PC-9 (cell line): ENCODE measurements around the gene SLC48A1. TPM values are rescaled to one million over a fixed set of nuclear protein-coding genes. Genes with fewer than 3 reads are reported as not detected.

Experiments used
- BruUV-seq: library from RNA; stranded (reverse); fragments of 400-500 nt; replicated peaks from 2 replicates; lab custom pipeline; 2021; lab: Mats Ljungman, UMichigan
- CTCF ChIA-PET: fragments of 300-600 bp; sonication (Branson Sonifier 250); formaldehyde crosslinking; loops from one replicate; lab custom pipeline; 2022; ENCODE audit warnings: antibody characterized with exemption; lab: Charles Lee
- POLR2A ChIA-PET: fragments of 300-600 bp; sonication (Branson Sonifier 250); formaldehyde crosslinking; loops from one replicate; lab custom pipeline; 2022; ENCODE audit warnings: antibody characterized with exemption; ENCODE audit not compliant: unreplicated experiment; lab: Charles Lee
- DNase-seq, 2 experiments: peaks; one replicate each; pipeline versions ENCODE4 v3.0.0 to v3.0.0-alpha.2; 2015 to 2022; ENCODE audit warnings: mixed read lengths in 1 of 2
- H2AFZ ChIP-seq: fragments of 200-600 bp; sonication (generic); 2 replicates; pipeline ENCODE4 v1.8.1; 2017; ENCODE audit warnings: antibody characterized with exemption
- H3F3A ChIP-seq: fragments of 200-600 bp; sonication (generic); 2 replicates; pipeline ENCODE4 v1.8.1; 2017; ENCODE audit warnings: antibody characterized with exemption, mild to moderate bottlenecking, low read depth; ENCODE audit not compliant: insufficient read depth
- H3K27ac ChIP-seq: fragments of 200-600 bp; sonication (generic); 2 replicates; pipeline ENCODE4 v1.6.1; 2016; ENCODE audit warnings: mixed run types
- H3K27me3 ChIP-seq: fragments of 200-600 bp; sonication (generic); 2 replicates; pipeline ENCODE4 v1.6.1; 2016; ENCODE audit warnings: low read depth, mixed run types; ENCODE audit not compliant: insufficient read depth
- H3K36me3 ChIP-seq: fragments of 200-600 bp; sonication (generic); 2 replicates; pipeline ENCODE4 v1.6.1; 2016; ENCODE audit warnings: low read depth, mixed run types
- H3K4me1 ChIP-seq: fragments of 200-600 bp; sonication (generic); replicated peaks from 2 replicates; pipeline ENCODE4 v1.6.1; 2016; ENCODE audit warnings: mixed run types; ENCODE audit not compliant: insufficient read depth
- H3K4me2 ChIP-seq: fragments of 200-600 bp; sonication (generic); 2 replicates; pipeline ENCODE4 v1.6.1; 2017; ENCODE audit warnings: mixed run types
- H3K4me3 ChIP-seq: fragments of 200-600 bp; sonication (generic); 2 replicates; pipeline ENCODE4 v1.6.1; 2016; ENCODE audit warnings: mixed run types
- H3K79me2 ChIP-seq: fragments of 200-600 bp; sonication (generic); 2 replicates; pipeline ENCODE4 v1.6.1; 2017; ENCODE audit warnings: low read depth, mixed run types
- H3K9me2 ChIP-seq: fragments of 200-600 bp; sonication (generic); 2 replicates; pipeline ENCODE4 v1.8.1; 2017; ENCODE audit warnings: mild to moderate bottlenecking; ENCODE audit not compliant: insufficient read depth
- H3K9me3 ChIP-seq: fragments of 200-600 bp; sonication (generic); 2 replicates; pipeline ENCODE4 v1.8.1; 2016; ENCODE audit warnings: low read depth; ENCODE audit not compliant: insufficient read depth
- H4K20me1 ChIP-seq: fragments of 200-600 bp; sonication (generic); 2 replicates; pipeline ENCODE4 v1.8.1; 2017; ENCODE audit not compliant: insufficient read depth
- CTCF ChIP-seq: fragments of 200-600 bp; sonication (generic); conservative IDR thresholded peaks from 2 replicates; pipeline ENCODE4 v1.6.1; 2017; ENCODE audit warnings: mixed run types, antibody characterized with exemption, mild to moderate bottlenecking, moderate library complexity
- EZH2 ChIP-seq: fragments of 200-600 bp; sonication (generic); IDR thresholded peaks from 2 replicates; pipeline ENCODE4 v1.8.0; 2017; ENCODE audit warnings: antibody characterized with exemption, low read depth
- intact Hi-C: fragments of 100-400 bp; cut with micrococcal nuclease; formaldehyde crosslinking; loops from one replicate; pipeline ENCODE4 v1.10.0; 2022; ENCODE audit not compliant: unreplicated experiment
- total RNA-seq: library from RNA; stranded (reverse); gene quantifications from 2 replicates; pipeline ENCODE4 v1.2.3, GENCODE V29; 2021

Gene SLC48A1
- total RNA-seq, 1 experiment from 2014 or later, result 108 TPM

GRCh38 chr12:47783024-47783755 lies 10.2 kb downstream of the SLC48A1 start:
- TF ChIP-seq EZH2 (no peak), CTCF (no peak)
- intact Hi-C loops, result loop anchor here (5.0 kb wide), 1 partner anchor 834 kb away; no protein-coding TSS in a partner anchor
- H3K9me2 ChIP-seq, result no peaks in the 10 kb centered on the region
- H3K27me3 ChIP-seq, result no peaks in the 10 kb centered on the region
- no peaks in the 10 kb centered on the region for H4K20me1 ChIP-seq
- peaks cover 50% of the 10 kb centered on the region for H3F3A ChIP-seq
- no peak overlapping the region for H3K27ac ChIP-seq
- peak in 1 of 2 experiments; percentile 31 for DNase-seq
- no peaks in the 10 kb centered on the region for H3K9me3 ChIP-seq
- no peaks in the 10 kb centered on the region for H3K36me3 ChIP-seq
- H3K79me2 ChIP-seq, result no peaks in the 10 kb centered on the region
- peaks cover 24% of the 10 kb centered on the region for H3K4me1 ChIP-seq
- no TSS peak for BruUV-seq
- ChIA-PET POLR2A (no interaction called here), CTCF (interaction anchor here (1.8 kb wide), 1 partner anchor 55 kb away, joined by 15 read pairs; no protein-coding TSS in a partner anchor)
- H2AFZ ChIP-seq, result no peak overlapping the region
- H3K4me3 ChIP-seq, result no peak overlapping the region
- no peak overlapping the region for H3K4me2 ChIP-seq

DNA sequence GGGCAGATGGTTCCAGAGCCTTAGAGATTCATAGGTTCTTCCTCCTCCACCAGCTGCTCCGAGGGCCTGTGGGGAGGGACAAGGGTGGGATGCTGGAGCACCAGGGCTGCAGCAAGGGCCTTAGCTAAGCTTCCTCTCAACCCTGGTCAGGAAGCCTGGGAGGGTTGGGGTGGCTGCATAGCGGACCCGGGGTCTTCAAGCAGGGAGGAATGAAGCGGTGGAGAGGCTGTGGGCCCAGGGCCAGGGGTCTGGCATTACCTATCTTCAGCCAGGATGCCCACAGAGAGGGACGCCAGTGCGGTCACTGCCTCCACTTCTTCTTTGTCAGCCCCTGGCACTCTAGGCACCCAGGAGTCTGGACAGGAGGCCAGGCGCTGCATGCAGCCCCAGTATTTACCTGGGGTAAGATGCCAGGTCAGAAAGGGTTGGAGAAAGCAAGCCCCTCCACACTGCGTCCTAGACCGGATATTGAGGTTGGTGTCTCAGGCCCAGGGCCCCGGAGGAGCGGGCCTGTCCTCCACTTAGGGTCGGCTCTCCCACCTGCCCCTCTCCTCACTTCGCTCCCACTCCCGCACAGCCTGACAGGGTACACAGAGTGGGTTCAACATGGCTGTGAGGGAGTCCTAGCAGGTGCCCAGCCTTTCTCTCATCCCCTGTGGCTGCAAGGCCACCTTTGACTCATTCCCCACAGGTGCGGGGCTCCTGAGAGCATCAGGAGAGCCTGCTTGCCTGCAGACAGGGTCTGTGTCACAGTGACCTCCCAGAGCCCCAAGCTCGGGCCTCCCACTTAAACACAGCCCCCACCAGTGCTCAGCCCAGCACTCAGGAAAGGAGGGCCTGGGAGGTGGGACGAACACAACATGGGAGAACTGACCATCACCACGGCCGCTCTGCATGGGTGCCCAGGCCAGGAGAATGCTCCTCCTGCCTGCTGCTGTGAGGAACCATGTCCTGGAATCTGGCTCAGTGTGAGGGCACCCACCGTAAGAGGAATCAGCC lies 11.1 kb downstream of the SLC48A1 start:
- CTCF ChIA-PET, result no interaction called here

More for the DNA sequence above, 11.1 kb downstream of the SLC48A1 start:
- TF ChIP-seq EZH2 (no peak), CTCF (no peak)
- intact Hi-C loops, result loop anchor here (5.0 kb wide), 1 partner anchor 833 kb away; no protein-coding TSS in a partner anchor
- BruUV-seq, result no TSS peak
- DNase-seq, result no peak
- no peaks in the 10 kb centered on the region for H4K20me1 ChIP-seq
- POLR2A ChIA-PET, result interaction anchor here (0.5 kb wide), 1 partner anchor 42 kb away, joined by 5 read pairs; no protein-coding TSS in a partner anchor
- H3K9me2 ChIP-seq, result no peaks in the 10 kb centered on the region
- H3K4me3 ChIP-seq, result no peak overlapping the region
- H3K27me3 ChIP-seq, result no peaks in the 10 kb centered on the region
- no peaks in the 10 kb centered on the region for H3K79me2 ChIP-seq
- peaks cover 41% of the 10 kb centered on the region for H3F3A ChIP-seq
- H3K4me2 ChIP-seq, result no peak overlapping the region
- peaks cover 15% of the 10 kb centered on the region for H3K4me1 ChIP-seq
- H2AFZ ChIP-seq, result no peak overlapping the region
- no peaks in the 10 kb centered on the region; the same call in 1 of the 2 replicates for H3K36me3 ChIP-seq
- H3K27ac ChIP-seq, result no peak overlapping the region
- H3K9me3 ChIP-seq, result no peaks in the 10 kb centered on the region
